Measurements from ENCODE around the gene TMEM63C.

The TMEM63C gene

GRCh38 chr14:77225254-77225653 is 43.7 kb downstream of the TMEM63C start:
- no peak for DNase-seq

- DNase-seq = no peak
These were observed 44.4 kb downstream of the TMEM63C start for GRCh38 chr14:77225892-77226557.

GRCh38 chr14:77228056-77228455 is 46.5 kb downstream of the TMEM63C start:
- no peak for DNase-seq

GRCh38 chr14:77230914-77231313 is 49.3 kb downstream of the TMEM63C start:
- DNase-seq = no peak

GRCh38 chr14:77231721-77232120 is 50.1 kb downstream of the TMEM63C start:
- no peak for DNase-seq

GRCh38 chr14:77236814-77237213 is 55.2 kb downstream of the TMEM63C start:
- DNase-seq = no peak

- no peak for DNase-seq
These were observed 56.8 kb downstream of the TMEM63C start for GRCh38 chr14:77238356-77238755.

- DNase-seq = no peak
These were observed 57.4 kb downstream of the TMEM63C start for GRCh38 chr14:77238996-77239395.

GRCh38 chr14:77239412-77239811 is 57.8 kb downstream of the TMEM63C start:
- DNase-seq = no peak

GRCh38 chr14:77240336-77240915 is 58.8 kb downstream of the TMEM63C start:
- DNase-seq = no peak

GRCh38 chr14:77241955-77242354 is 60.4 kb downstream of the TMEM63C start:
- no peak for DNase-seq

GRCh38 chr14:77242752-77243151 is 61.2 kb downstream of the TMEM63C start:
- no peak for DNase-seq

- DNase-seq = no peak
These were observed 62.3 kb downstream of the TMEM63C start for GRCh38 chr14:77243853-77244252.

GRCh38 chr14:77245820-77246219 is 64.2 kb downstream of the TMEM63C start:
- no peak for DNase-seq

- DNase-seq = no peak
These were observed 65.2 kb downstream of the TMEM63C start for GRCh38 chr14:77246784-77247183.

GRCh38 chr14:77248666-77249065 is 67.1 kb downstream of the TMEM63C start:
- no peak for DNase-seq

GRCh38 chr14:77249286-77249685 is 67.7 kb downstream of the TMEM63C start:
- no peak for DNase-seq

- DNase-seq = no peak
These were observed 69.3 kb downstream of the TMEM63C start for GRCh38 chr14:77250927-77251326.

GRCh38 chr14:77251870-77252269 is 70.3 kb downstream of the TMEM63C start:
- no peak for DNase-seq

GRCh38 chr14:77253333-77254190 is 72.0 kb downstream of the TMEM63C start:
- no peak for DNase-seq

GRCh38 chr14:77256694-77257093 is 75.1 kb downstream of the TMEM63C start:
- DNase-seq = no peak

- no peak for DNase-seq
These were observed 76.1 kb downstream of the TMEM63C start for GRCh38 chr14:77257700-77258099.

- no peak for DNase-seq
These were observed 77.0 kb downstream of the TMEM63C start for GRCh38 chr14:77258566-77258965.

Measured in activated CD8-positive, alpha-beta memory T cell treated with anti-CD3 and anti-CD28 coated beads, Interleukin-2, amount 50 U/mL, for 48 hours (primary cell).